T-helper 1 cell (primary cell): ENCODE results near the gene ADGRD1.
"Not testable (repeated sequence)": the region's sequence is repeated elsewhere in the genome, so short reads cannot be mapped to it uniquely, and the experiment has no call there.

ENCODE experiments used
- DNase-seq, 5 donors: peaks; one replicate each; pipeline ENCODE4 v3.0.0-alpha.2; 2012 to 2020

Gene ADGRD1

GRCh38 chr12:131058700-131059099 lies 105.0 kb downstream of the ADGRD1 start:
- no peak for DNase-seq

GRCh38 chr12:131060011-131060703 lies 106.5 kb downstream of the ADGRD1 start:
- DNase-seq, result no peak

GRCh38 chr12:131061041-131061806 lies 107.5 kb downstream of the ADGRD1 start:
- no peak for DNase-seq

- no peak for DNase-seq
These were observed 109.7 kb downstream of the ADGRD1 start for GRCh38 chr12:131063413-131063812.

GRCh38 chr12:131063960-131064359 lies 110.3 kb downstream of the ADGRD1 start:
- DNase-seq, result no peak

GRCh38 chr12:131065279-131065678 lies 111.6 kb downstream of the ADGRD1 start:
- no peak for DNase-seq

- DNase-seq, result no peak
These were observed 112.1 kb downstream of the ADGRD1 start for GRCh38 chr12:131065801-131066200.

GRCh38 chr12:131066207-131066885 lies 112.6 kb downstream of the ADGRD1 start:
- no peak for DNase-seq

- DNase-seq, result no peak
These were observed 113.3 kb downstream of the ADGRD1 start for GRCh38 chr12:131066886-131067490.

- no peak for DNase-seq
These were observed 114.5 kb downstream of the ADGRD1 start for GRCh38 chr12:131067981-131068851.

GRCh38 chr12:131068926-131069720 lies 115.4 kb downstream of the ADGRD1 start:
- not testable (repeated sequence) for DNase-seq

- DNase-seq, result not testable (repeated sequence)
These were observed 116.4 kb downstream of the ADGRD1 start for GRCh38 chr12:131070136-131070535.

GRCh38 chr12:131070668-131071067 lies 117.0 kb downstream of the ADGRD1 start:
- DNase-seq, result not testable (repeated sequence)

- DNase-seq, result not testable (repeated sequence)
These were observed 117.6 kb downstream of the ADGRD1 start for GRCh38 chr12:131071234-131071820.

GRCh38 chr12:131071950-131072349 lies 118.2 kb downstream of the ADGRD1 start:
- DNase-seq, result not testable (repeated sequence)

GRCh38 chr12:131072451-131073230 lies 118.9 kb downstream of the ADGRD1 start:
- no peak for DNase-seq

GRCh38 chr12:131074221-131075083 lies 120.7 kb downstream of the ADGRD1 start:
- DNase-seq, result no peak

GRCh38 chr12:131075194-131075593 lies 121.5 kb downstream of the ADGRD1 start:
- DNase-seq, result no peak

- DNase-seq, result no peak
These were observed 121.9 kb downstream of the ADGRD1 start for GRCh38 chr12:131075611-131076010.
